Adipocyte (in vitro differentiated cells): ENCODE results near the gene VRTN.

ENCODE experiments used
- DNase-seq: peaks from one replicate; pipeline ENCODE4 v3.0.0-alpha.2; 2015; ENCODE audit warnings: low read depth
- H3K27me3 ChIP-seq: replicated peaks from 2 replicates; pipeline ENCODE4 v1.7.0; 2013; ENCODE audit warnings: mild to moderate bottlenecking, low read length, moderate library complexity; ENCODE audit not compliant: control insufficient read depth, insufficient read depth
- H3K36me3 ChIP-seq: 2 replicates; pipeline ENCODE4 v1.7.0; 2013; ENCODE audit warnings: low read length, mild to moderate bottlenecking, moderate library complexity; ENCODE audit not compliant: control insufficient read depth, insufficient read depth, severe bottlenecking
- H3K4me1 ChIP-seq: 2 replicates; pipeline ENCODE4 v1.7.0; 2013; ENCODE audit warnings: mild to moderate bottlenecking, low read length, moderate library complexity; ENCODE audit not compliant: control insufficient read depth, insufficient read depth
- H3K4me3 ChIP-seq: 2 replicates; pipeline ENCODE4 v1.7.0; 2013; ENCODE audit warnings: mild to moderate bottlenecking, low read length, moderate library complexity
- H3K9ac ChIP-seq: 2 replicates; pipeline ENCODE4 v1.7.0; 2013; ENCODE audit warnings: mild to moderate bottlenecking, low read length, moderate library complexity
- H3K9me3 ChIP-seq: 2 replicates; pipeline ENCODE4 v1.7.0; 2013; ENCODE audit warnings: mild to moderate bottlenecking, low read length, moderate library complexity; ENCODE audit not compliant: control insufficient read depth

VRTN gene

GRCh38 chr14:74409441-74409840 is 61.2 kb downstream of the VRTN start:
- Histone ChIP-seq H3K9ac (no peak overlapping the region), H3K4me1 (no peaks in the 10 kb centered on the region), H3K9me3 (no peaks in the 10 kb centered on the region), H3K4me3 (no peak overlapping the region), H3K27me3 (peaks cover 79% of the 10 kb centered on the region), H3K36me3 (no peaks in the 10 kb centered on the region)
- no peak for DNase-seq
